GM12891 (cell line): ENCODE results near the gene ACSL4.

Source experiments
- POLR2A ChIP-seq: IDR thresholded peaks from 2 replicates; pipeline ENCODE4 v1.6.1; 2011; ENCODE audit warnings: low read depth, low read length, control low read depth
- POLR2AphosphoS5 ChIP-seq: IDR thresholded peaks from 2 replicates; pipeline ENCODE4 v1.6.1; 2011; ENCODE audit warnings: low read depth, low read length, control low read depth
- SPI1 ChIP-seq: IDR thresholded peaks from 2 replicates; pipeline ENCODE4 v1.6.1; 2011; ENCODE audit warnings: low read depth, low read length, control low read depth
- TAF1 ChIP-seq: IDR thresholded peaks from 2 replicates; pipeline ENCODE4 v1.6.1; 2011; ENCODE audit warnings: low read depth, low read length, control low read depth

DNA sequence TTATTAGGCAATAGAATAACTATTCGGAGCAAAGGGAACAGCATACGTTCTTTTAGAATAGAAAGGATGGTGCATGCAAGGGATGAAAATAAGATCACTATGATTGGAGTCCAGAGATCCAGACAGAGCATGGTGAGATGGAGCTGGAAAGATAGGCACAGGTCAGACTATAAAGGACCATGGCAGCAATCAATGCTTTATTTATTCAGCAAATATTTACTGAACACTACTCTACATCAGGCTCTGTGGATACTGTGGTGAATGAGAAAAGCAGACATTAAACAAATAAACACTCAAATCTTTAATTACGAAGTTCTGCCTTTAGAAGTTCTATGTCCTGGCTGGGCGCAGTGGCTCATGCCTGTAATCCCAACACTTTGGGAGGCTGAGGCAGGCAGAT, 44.7 kb upstream of the ACSL4 start:
- no peak for TF ChIP-seq POLR2A
- TF ChIP-seq POLR2AphosphoS5, result no peak
- TF ChIP-seq SPI1, result no peak
- no peak for TF ChIP-seq TAF1
